Common myeloid progenitor, CD34-positive (primary cell): ENCODE results near the gene SLC1A2.

Source experiments
- CTCF ChIA-PET: fragments of 350-600 bp; sonication (Branson Sonifier 250); formaldehyde crosslinking; loops from one replicate; lab custom pipeline; 2021; ENCODE audit warnings: antibody characterized with exemption; lab: Charles Lee
- POLR2A ChIA-PET: fragments of 350-600 bp; sonication (Branson Sonifier 250); formaldehyde crosslinking; loops from one replicate; lab custom pipeline; 2021; ENCODE audit warnings: antibody characterized with exemption; lab: Charles Lee
- DNase-seq, 3 donors: peaks; one replicate each; pipeline versions ENCODE4 v3.0.0 to v3.0.0-alpha.2; 2013
- H3K27ac ChIP-seq, 2 experiments: 1 replicate in 1 of 2; 2 replicates in 1 of 2; pipeline ENCODE4 v1.7.0; 2013; ENCODE audit warnings: inconsistent platforms in 2 of 2, low read length in 2 of 2, mild to moderate bottlenecking in 2 of 2, low read depth in 1 of 2, moderate library complexity in 1 of 2; ENCODE audit not compliant: severe bottlenecking in 2 of 2, insufficient read depth in 1 of 2, poor library complexity in 1 of 2
- H3K27me3 ChIP-seq, 5 experiments: replicated peaks in 2 of 5; 1 replicate in 3 of 5; 2 replicates in 2 of 5; pipeline versions ENCODE4 v1.6.1 to v1.7.0; 2013; ENCODE audit warnings: low read length in 4 of 5, mild to moderate bottlenecking in 2 of 5, moderate library complexity in 2 of 5, inconsistent platforms in 1 of 5; ENCODE audit not compliant: insufficient read depth in 5 of 5, control insufficient read depth in 4 of 5
- H3K36me3 ChIP-seq, 4 experiments: 1 replicate in 2 of 4; 2 replicates in 2 of 4; pipeline versions ENCODE4 v1.6.1 to v1.7.0; 2013; ENCODE audit warnings: low read length in 3 of 4, control low read depth in 1 of 4, mild to moderate bottlenecking in 1 of 4; ENCODE audit not compliant: control insufficient read depth in 4 of 4, insufficient read depth in 4 of 4
- H3K4me1 ChIP-seq, 4 experiments: 1 replicate in 3 of 4; 2 replicates in 1 of 4; pipeline versions ENCODE4 v1.6.1 to v1.7.1; 2013; ENCODE audit warnings: low read length in 3 of 4, mild to moderate bottlenecking in 3 of 4, control low read depth in 1 of 4, inconsistent platforms in 1 of 4, moderate library complexity in 1 of 4; ENCODE audit not compliant: control insufficient read depth in 4 of 4, insufficient read depth in 4 of 4; ENCODE audit errors: control extremely low read depth in 1 of 4
- H3K4me3 ChIP-seq, 7 experiments: 1 replicate in 4 of 7; 2 replicates in 3 of 7; pipeline versions ENCODE4 v1.5.1 to v1.7.0; 2013; ENCODE audit warnings: mild to moderate bottlenecking in 7 of 7, low read length in 6 of 7, moderate library complexity in 6 of 7, inconsistent platforms in 2 of 7, low read depth in 2 of 7, control low read depth in 1 of 7; ENCODE audit not compliant: insufficient read depth in 4 of 7, control insufficient read depth in 1 of 7; ENCODE audit errors: extremely low read depth in 1 of 7
- H3K9me3 ChIP-seq, 5 experiments: 1 replicate in 4 of 5; 2 replicates in 1 of 5; pipeline versions ENCODE4 v1.6.1 to v1.7.1; 2013; ENCODE audit warnings: low read length in 4 of 5, mild to moderate bottlenecking in 2 of 5, inconsistent platforms in 1 of 5, low read depth in 1 of 5, moderate library complexity in 1 of 5; ENCODE audit not compliant: control insufficient read depth in 4 of 5, insufficient read depth in 2 of 5; ENCODE audit errors: control extremely low read depth in 1 of 5
- WGBS: methylation state at CpG from one replicate; pipeline ENCODE4 v1.1.5; 2013; ENCODE audit not compliant: insufficient coverage; 5-methylcytosine and 5-hydroxymethylcytosine counted together

The SLC1A2 gene

GRCh38 chr11:35311331-35311730 is 108.0 kb downstream of the SLC1A2 start:
- Histone ChIP-seq H3K27ac (no peak overlapping the region), H3K4me3 (no peak overlapping the region), H3K4me1 (peaks cover 3 to 8% (median 6%) of the 10 kb centered on the region in 4 experiments), H3K36me3 (no peaks in the 10 kb centered on the region), H3K9me3 (no peaks in the 10 kb centered on the region), H3K27me3 (no peaks in the 10 kb centered on the region)
- ChIA-PET CTCF (no interaction called here), POLR2A (no interaction called here)
- peak in 1 of 3 donors; percentile 4 for DNase-seq
- 86% methylated on average over 3 of the region's 3 CpGs for WGBS

GRCh38 chr11:35308157-35308556 is 111.2 kb downstream of the SLC1A2 start:
- DNase-seq: no peak
- Histone ChIP-seq H3K4me1 (peaks cover 7 to 25% (median 14%) of the 10 kb centered on the region in 4 experiments), H3K27ac (no peak overlapping the region), H3K36me3 (no peaks in the 10 kb centered on the region), H3K4me3 (no peak overlapping the region), H3K9me3 (no peaks in the 10 kb centered on the region), H3K27me3 (no peaks in the 10 kb centered on the region)
- POLR2A ChIA-PET: no interaction called here
- WGBS: 100% methylated on average over 5 of the region's 9 CpGs
- CTCF ChIA-PET: interaction anchor here (0.5 to 5.6 kb wide), 7 partner anchors 8 to 131 kb away, joined by 3 to 48 read pairs (median 4); no protein-coding TSS in a partner anchor

DNA sequence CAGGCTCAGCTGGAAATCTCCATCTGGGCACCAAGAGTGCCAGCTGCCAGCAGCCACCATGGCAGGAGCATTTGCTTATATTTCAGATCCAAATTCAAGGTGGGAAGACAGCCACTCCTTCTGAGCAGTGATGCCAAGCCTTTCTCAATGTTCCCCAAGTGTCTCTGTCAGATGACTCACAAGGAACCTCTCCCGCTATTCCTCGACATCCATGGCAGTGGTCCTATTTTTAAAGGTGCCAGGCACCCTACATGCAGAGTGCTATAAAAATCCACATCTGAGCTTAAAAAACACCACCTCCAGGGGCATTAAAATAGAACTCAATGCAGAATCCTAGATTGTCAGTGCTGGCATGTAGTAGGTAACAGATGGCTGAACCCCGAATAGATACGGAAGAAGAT is 112.1 kb downstream of the SLC1A2 start:
- Histone ChIP-seq H3K27ac (no peak overlapping the region), H3K4me1 (peaks cover 6 to 23% (median 14%) of the 10 kb centered on the region in 4 experiments), H3K4me3 (no peak overlapping the region), H3K36me3 (no peaks in the 10 kb centered on the region), H3K27me3 (no peaks in the 10 kb centered on the region), H3K9me3 (no peaks in the 10 kb centered on the region)
- DNase-seq: no peak
- ChIA-PET POLR2A (no interaction called here), CTCF (interaction anchor here (0.6 to 5.6 kb wide), 12 partner anchors 8 to 720 kb away, joined by 3 to 48 read pairs (median 4); no protein-coding TSS in a partner anchor)
- 100% methylated on average over 4 of the region's 4 CpGs for WGBS

DNA sequence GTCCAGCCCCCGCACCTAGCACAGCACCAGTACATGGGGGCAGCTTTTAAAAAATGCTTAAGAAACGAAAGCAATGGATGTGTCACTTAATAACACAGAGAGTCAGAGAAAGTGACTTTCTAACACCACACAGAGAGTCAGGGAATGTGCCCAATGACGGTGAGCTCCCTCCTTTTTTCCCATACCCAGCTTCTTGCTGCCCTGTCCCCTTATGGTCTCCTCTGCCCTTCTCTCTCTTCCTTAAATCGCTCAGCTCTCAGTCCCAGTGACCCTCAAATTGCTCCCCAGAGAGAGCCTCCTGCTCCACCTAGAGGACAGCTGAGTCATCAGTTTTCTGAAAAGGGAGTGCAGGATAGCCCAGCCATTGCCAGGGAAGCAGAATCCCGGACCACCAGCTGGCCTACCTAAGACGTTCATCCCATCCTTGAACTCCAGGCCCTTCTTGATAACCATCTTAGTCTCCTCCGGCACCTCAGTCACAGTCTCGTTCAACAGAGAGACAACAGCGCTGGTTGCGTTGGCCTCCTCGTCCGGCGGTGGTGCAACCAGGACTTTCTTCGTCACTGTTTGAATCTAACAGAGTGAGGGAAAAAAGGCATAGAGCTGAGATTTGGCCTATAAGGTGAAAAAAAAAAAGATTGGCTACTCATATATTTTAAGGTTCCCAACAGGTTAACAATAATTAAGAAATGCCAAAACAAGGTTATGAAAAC is 113.5 kb downstream of the SLC1A2 start:
- Histone ChIP-seq H3K36me3 (no peaks in the 10 kb centered on the region), H3K4me3 (peak overlapping the region in 1 of 7 experiments; percentile 48), H3K27ac (no peak overlapping the region), H3K4me1 (peaks cover 6 to 23% (median 14%) of the 10 kb centered on the region in 4 experiments), H3K27me3 (no peaks in the 10 kb centered on the region), H3K9me3 (no peaks in the 10 kb centered on the region)
- 57% methylated on average over 8 of the region's 14 CpGs for WGBS
- ChIA-PET POLR2A (interaction anchor here (0.6 kb wide), 1 partner anchor 77 kb away, joined by 4 read pairs; no protein-coding TSS in a partner anchor), CTCF (interaction anchor here (0.6 to 5.6 kb wide), 48 partner anchors 9 to 383 kb away, joined by 3 to 48 read pairs (median 4); no protein-coding TSS in a partner anchor)
- DNase-seq: peak; percentile 58 to 66 (median 61)

- ChIA-PET CTCF (interaction anchor here (0.6 to 5.6 kb wide), 43 partner anchors 10 to 382 kb away, joined by 3 to 48 read pairs (median 4); no protein-coding TSS in a partner anchor), POLR2A (interaction anchor here (0.5 kb wide), 1 partner anchor 258 kb away, joined by 3 read pairs; no protein-coding TSS in a partner anchor)
- H3K9me3 ChIP-seq: no peaks in the 10 kb centered on the region
- peaks cover 6 to 23% (median 14%) of the 10 kb centered on the region in 4 experiments for H3K4me1 ChIP-seq
- no peaks in the 10 kb centered on the region for H3K27me3 ChIP-seq
- H3K27ac ChIP-seq: peak overlapping the region in 1 of 2 experiments; percentile 77
- 90% methylated on average over 2 of the region's 5 CpGs for whole genome bisulfite sequencing
- H3K36me3 ChIP-seq: no peaks in the 10 kb centered on the region
- no peak for DNase-seq
- H3K4me3 ChIP-seq: no peak overlapping the region
Observed at GRCh38 chr11:35304900-35305460, 114.4 kb downstream of the SLC1A2 start.

GRCh38 chr11:35304386-35304775 is 115.0 kb downstream of the SLC1A2 start:
- no peak overlapping the region for H3K4me3 ChIP-seq
- 80% methylated on average over 1 of the region's 2 CpGs for WGBS
- DNase-seq: peak; percentile 59 to 90 (median 88)

More at GRCh38 chr11:35304386-35304775, 115.0 kb downstream of the SLC1A2 start:
- H3K36me3 ChIP-seq: no peaks in the 10 kb centered on the region
- ChIA-PET POLR2A (interaction anchor here (0.5 kb wide), 1 partner anchor 257 kb away, joined by 3 read pairs; no protein-coding TSS in a partner anchor), CTCF (interaction anchor here (0.8 to 5.6 kb wide), 16 partner anchors 9 to 379 kb away, joined by 3 to 48 read pairs (median 5); no protein-coding TSS in a partner anchor)
- no peaks in the 10 kb centered on the region for H3K27me3 ChIP-seq
- H3K9me3 ChIP-seq: no peaks in the 10 kb centered on the region
- H3K4me1 ChIP-seq: peaks cover 6 to 23% (median 14%) of the 10 kb centered on the region in 4 experiments
- H3K27ac ChIP-seq: peak overlapping the region; percentile 10 to 77
